GM19193 (cell line): Measurements from ENCODE around the gene ITPR3.

ENCODE experiments used
- POLR2A ChIP-seq: IDR thresholded peaks from 4 replicates; pipeline ENCODE4 v1.6.1; 2011; ENCODE audit not compliant: insufficient read depth, insufficient read length; ENCODE audit errors: extremely low read depth

Gene ITPR3

GRCh38 chr6:33712914-33713313, 91.8 kb downstream of the ITPR3 start:
- TF ChIP-seq POLR2A, result no peak

GRCh38 chr6:33713786-33714185, 92.7 kb downstream of the ITPR3 start:
- no peak for TF ChIP-seq POLR2A

- no peak for TF ChIP-seq POLR2A
Observed at GRCh38 chr6:33714385-33715040, 93.4 kb downstream of the ITPR3 start.

- TF ChIP-seq POLR2A, result no peak
Observed at GRCh38 chr6:33716379-33716778, 95.3 kb downstream of the ITPR3 start.

- TF ChIP-seq POLR2A, result no peak
Observed at GRCh38 chr6:33716890-33717632, 95.9 kb downstream of the ITPR3 start.

- TF ChIP-seq POLR2A, result no peak
Observed at GRCh38 chr6:33717934-33718455, 96.9 kb downstream of the ITPR3 start.

- TF ChIP-seq POLR2A, result no peak
Observed at GRCh38 chr6:33718713-33719112, 97.6 kb downstream of the ITPR3 start.

GRCh38 chr6:33719326-33719987, 98.3 kb downstream of the ITPR3 start:
- TF ChIP-seq POLR2A, result no peak

GRCh38 chr6:33720998-33721397, 99.9 kb downstream of the ITPR3 start:
- no peak for TF ChIP-seq POLR2A

- no peak for TF ChIP-seq POLR2A
Observed at GRCh38 chr6:33721508-33721907, 100.4 kb downstream of the ITPR3 start.

- TF ChIP-seq POLR2A, result no peak
Observed at GRCh38 chr6:33722103-33722623, 101.0 kb downstream of the ITPR3 start.

GRCh38 chr6:33723371-33724085, 102.4 kb downstream of the ITPR3 start:
- TF ChIP-seq POLR2A, result no peak

GRCh38 chr6:33724102-33725023, 103.2 kb downstream of the ITPR3 start:
- TF ChIP-seq POLR2A, result no peak

GRCh38 chr6:33725222-33725621, 104.1 kb downstream of the ITPR3 start:
- TF ChIP-seq POLR2A, result no peak
